ENCODE data around the gene GSC. TPM values are rescaled to one million over a fixed set of nuclear protein-coding genes. Genes with fewer than 3 reads are reported as not detected.
A peak's percentile ranks its signal among the peaks of the same experiment; 100 is the strongest.

The GSC gene
- total and polyA plus RNA-seq, 4 donors: 0.55 to 1.3 TPM; not detected in 2

- DNase-seq (no peak), ATAC-seq (ENCODE audit: low FRiP score) (peak; percentile 30)
- H3K4me3 ChIP-seq (ENCODE audit: low read length in 2 of 2): peak overlapping the region in 1 of 2 donors; percentile 57
- H3K4me1 ChIP-seq (ENCODE audit: control insufficient read depth in 1 of 2, insufficient read depth in 2 of 2, low read length in 2 of 2): no peaks in the 10 kb centered on the region
- intact Hi-C loops (cut with DNase I): no loop called here
- WGBS, 2 donors: 1 to 2% methylated on average over 79 to 82 of the region's 82 CpGs
- H3K27me3 ChIP-seq (ENCODE audit: control insufficient read depth in 1 of 2, insufficient read depth in 2 of 2, low read length in 1 of 2): peaks cover 0 to 3% of the 10 kb centered on the region in 2 donors
- no peak overlapping the region for H3K27ac ChIP-seq (ENCODE audit: low read depth in 1 of 2, low read length in 2 of 2)
- H3K36me3 ChIP-seq (ENCODE audit: control insufficient read depth in 1 of 2, insufficient read depth in 2 of 2, low read length in 1 of 2): no peaks in the 10 kb centered on the region
- no peaks in the 10 kb centered on the region for H3K9me3 ChIP-seq (ENCODE audit: control insufficient read depth, low read length)
These were observed 1.2 kb downstream of the GSC start for GRCh38 chr14:94768521-94769390.

GRCh38 chr14:94768141-94768520 lies 1.8 kb downstream of the GSC start:
- Histone ChIP-seq H3K9me3 (ENCODE audit: control insufficient read depth, low read length) (no peaks in the 10 kb centered on the region), H3K4me1 (ENCODE audit: control insufficient read depth in 1 of 2, insufficient read depth in 2 of 2, low read length in 2 of 2) (no peaks in the 10 kb centered on the region), H3K4me3 (ENCODE audit: low read length in 2 of 2) (no peak overlapping the region), H3K36me3 (ENCODE audit: control insufficient read depth in 1 of 2, insufficient read depth in 2 of 2, low read length in 1 of 2) (no peaks in the 10 kb centered on the region), H3K27ac (ENCODE audit: low read depth in 1 of 2, low read length in 2 of 2) (no peak overlapping the region), H3K27me3 (ENCODE audit: control insufficient read depth in 1 of 2, insufficient read depth in 2 of 2, low read length in 1 of 2) (peaks cover 0 to 3% of the 10 kb centered on the region in 2 donors)
- 4 to 12% methylated on average over 26 of the region's 26 CpGs for WGBS, 2 donors
- DNase-seq: no peak
- intact Hi-C loops (cut with DNase I): no loop called here
- no peak for ATAC-seq (ENCODE audit: low FRiP score)

GRCh38 chr14:94767321-94767878 lies 2.5 kb downstream of the GSC start:
- H3K36me3 ChIP-seq (ENCODE audit: control insufficient read depth in 1 of 2, insufficient read depth in 2 of 2, low read length in 1 of 2): no peaks in the 10 kb centered on the region
- H3K27me3 ChIP-seq (ENCODE audit: control insufficient read depth in 1 of 2, insufficient read depth in 2 of 2, low read length in 1 of 2): peaks cover 0 to 3% of the 10 kb centered on the region in 2 donors
- 16 to 28% methylated on average over 27 of the region's 27 CpGs for WGBS, 2 donors
- DNase-seq (no peak), ATAC-seq (ENCODE audit: low FRiP score) (no peak)
- no peaks in the 10 kb centered on the region for H3K4me1 ChIP-seq (ENCODE audit: control insufficient read depth in 1 of 2, insufficient read depth in 2 of 2, low read length in 2 of 2)
- H3K9me3 ChIP-seq (ENCODE audit: control insufficient read depth, low read length): no peaks in the 10 kb centered on the region
- intact Hi-C loops (cut with DNase I): no loop called here
- H3K27ac ChIP-seq (ENCODE audit: low read depth in 1 of 2, low read length in 2 of 2): no peak overlapping the region
- no peak overlapping the region for H3K4me3 ChIP-seq (ENCODE audit: low read length in 2 of 2)

GRCh38 chr14:94764573-94764972 lies 5.3 kb downstream of the GSC start:
- Histone ChIP-seq H3K9me3 (ENCODE audit: control insufficient read depth, low read length) (no peaks in the 10 kb centered on the region), H3K36me3 (ENCODE audit: control insufficient read depth in 1 of 2, insufficient read depth in 2 of 2, low read length in 1 of 2) (no peaks in the 10 kb centered on the region), H3K4me3 (ENCODE audit: low read length in 2 of 2) (no peak overlapping the region), H3K4me1 (ENCODE audit: control insufficient read depth in 1 of 2, insufficient read depth in 2 of 2, low read length in 2 of 2) (no peaks in the 10 kb centered on the region), H3K27me3 (ENCODE audit: control insufficient read depth in 1 of 2, insufficient read depth in 2 of 2, low read length in 1 of 2) (no peaks in the 10 kb centered on the region), H3K27ac (ENCODE audit: low read depth in 1 of 2, low read length in 2 of 2) (no peak overlapping the region)
- DNase-seq: no peak
- 63 to 65% methylated on average over 7 of the region's 7 CpGs for WGBS, 2 donors
- no peak for ATAC-seq (ENCODE audit: low FRiP score)
- intact Hi-C loops (cut with DNase I): no loop called here

GRCh38 chr14:94762431-94762830 lies 7.5 kb downstream of the GSC start:
- H3K4me1 ChIP-seq (ENCODE audit: control insufficient read depth in 1 of 2, insufficient read depth in 2 of 2, low read length in 2 of 2): no peaks in the 10 kb centered on the region
- no peaks in the 10 kb centered on the region for H3K27me3 ChIP-seq (ENCODE audit: control insufficient read depth in 1 of 2, insufficient read depth in 2 of 2, low read length in 1 of 2)
- intact Hi-C loops (cut with DNase I): no loop called here
- no peak for ATAC-seq (ENCODE audit: low FRiP score)
- H3K27ac ChIP-seq (ENCODE audit: low read depth in 1 of 2, low read length in 2 of 2): no peak overlapping the region
- 83 to 85% methylated on average over 7 of the region's 7 CpGs for WGBS, 2 donors
- no peak for DNase-seq
- H3K4me3 ChIP-seq (ENCODE audit: low read length in 2 of 2): no peak overlapping the region
- no peaks in the 10 kb centered on the region for H3K9me3 ChIP-seq (ENCODE audit: control insufficient read depth, low read length)
- no peaks in the 10 kb centered on the region for H3K36me3 ChIP-seq (ENCODE audit: control insufficient read depth in 1 of 2, insufficient read depth in 2 of 2, low read length in 1 of 2)

GRCh38 chr14:94761997-94762377 lies 7.9 kb downstream of the GSC start:
- Histone ChIP-seq H3K27ac (ENCODE audit: low read depth in 1 of 2, low read length in 2 of 2) (no peak overlapping the region), H3K36me3 (ENCODE audit: control insufficient read depth in 1 of 2, insufficient read depth in 2 of 2, low read length in 1 of 2) (no peaks in the 10 kb centered on the region), H3K27me3 (ENCODE audit: control insufficient read depth in 1 of 2, insufficient read depth in 2 of 2, low read length in 1 of 2) (no peaks in the 10 kb centered on the region), H3K4me1 (ENCODE audit: control insufficient read depth in 1 of 2, insufficient read depth in 2 of 2, low read length in 2 of 2) (no peaks in the 10 kb centered on the region), H3K9me3 (ENCODE audit: control insufficient read depth, low read length) (no peaks in the 10 kb centered on the region), H3K4me3 (ENCODE audit: low read length in 2 of 2) (no peak overlapping the region)
- 61 to 71% methylated on average over 10 of the region's 10 CpGs for WGBS, 2 donors
- DNase-seq (no peak), ATAC-seq (ENCODE audit: low FRiP score) (no peak)
- intact Hi-C loops (cut with DNase I): no loop called here

- Histone ChIP-seq H3K4me3 (ENCODE audit: low read length in 2 of 2) (no peak overlapping the region), H3K36me3 (ENCODE audit: control insufficient read depth in 1 of 2, insufficient read depth in 2 of 2, low read length in 1 of 2) (no peaks in the 10 kb centered on the region), H3K4me1 (ENCODE audit: control insufficient read depth in 1 of 2, insufficient read depth in 2 of 2, low read length in 2 of 2) (no peaks in the 10 kb centered on the region), H3K9me3 (ENCODE audit: control insufficient read depth, low read length) (no peaks in the 10 kb centered on the region), H3K27me3 (ENCODE audit: control insufficient read depth in 1 of 2, insufficient read depth in 2 of 2, low read length in 1 of 2) (no peaks in the 10 kb centered on the region), H3K27ac (ENCODE audit: low read depth in 1 of 2, low read length in 2 of 2) (no peak overlapping the region)
- no peak for DNase-seq
- WGBS, 2 donors: 43 to 53% methylated on average over 12 of the region's 12 CpGs
- intact Hi-C loops (cut with DNase I): no loop called here
- peak; percentile 34 for ATAC-seq (ENCODE audit: low FRiP score)
These were observed 8.4 kb downstream of the GSC start for GRCh38 chr14:94761348-94761996.

- Histone ChIP-seq H3K27ac (ENCODE audit: low read depth in 1 of 2, low read length in 2 of 2) (no peak overlapping the region), H3K27me3 (ENCODE audit: control insufficient read depth in 1 of 2, insufficient read depth in 2 of 2, low read length in 1 of 2) (no peaks in the 10 kb centered on the region), H3K4me1 (ENCODE audit: control insufficient read depth in 1 of 2, insufficient read depth in 2 of 2, low read length in 2 of 2) (no peaks in the 10 kb centered on the region), H3K9me3 (ENCODE audit: control insufficient read depth, low read length) (no peaks in the 10 kb centered on the region), H3K4me3 (ENCODE audit: low read length in 2 of 2) (no peak overlapping the region), H3K36me3 (ENCODE audit: control insufficient read depth in 1 of 2, insufficient read depth in 2 of 2, low read length in 1 of 2) (no peaks in the 10 kb centered on the region)
- peak; percentile 23 for ATAC-seq (ENCODE audit: low FRiP score)
- intact Hi-C loops (cut with DNase I): no loop called here
- 49 to 53% methylated on average over 3 of the region's 3 CpGs for WGBS, 2 donors
- DNase-seq: no peak
These were observed 13.5 kb downstream of the GSC start for GRCh38 chr14:94756310-94756882.
